Thyroid gland (tissue), 4 donors: ENCODE data around the gene RUSF1. TPM values are rescaled to one million over a fixed set of nuclear protein-coding genes. Genes with fewer than 3 reads are reported as not detected.

Experiments
- DNase-seq, 2 donors: peaks; one replicate each; pipeline ENCODE4 v3.0.0-alpha.2; 2019
- H3K27ac ChIP-seq, 3 donors: fragments of 200-600 bp; sonication (generic); 1 replicate in 2 of 3; 2 replicates in 1 of 3; pipeline ENCODE4 v1.5.1; 2016 to 2019; ENCODE audit warnings: mild to moderate bottlenecking in 1 of 3, moderate library complexity in 1 of 3
- H3K27me3 ChIP-seq: fragments of 200-600 bp; sonication (generic); one replicate; pipeline ENCODE4 v1.5.1; 2019
- H3K36me3 ChIP-seq, 2 donors: fragments of 200-600 bp; sonication (generic); one replicate each; pipeline ENCODE4 v1.5.1; 2016 to 2019
- H3K4me1 ChIP-seq, 2 donors: fragments of 200-600 bp; sonication (generic); one replicate each; pipeline ENCODE4 v1.5.1; 2017 to 2019
- H3K4me3 ChIP-seq, 3 donors: fragments of 200-600 bp; sonication (generic); replicated peaks in 1 of 3; 1 replicate in 2 of 3; 2 replicates in 1 of 3; pipeline ENCODE4 v1.5.1; 2016; ENCODE audit warnings: mild to moderate bottlenecking in 1 of 3
- H3K9me3 ChIP-seq: fragments of 200-600 bp; sonication (generic); one replicate; pipeline ENCODE4 v1.5.1; 2017
- POLR2A ChIP-seq, 2 donors: fragments of 450-650 bp; IDR thresholded peaks; one replicate each; pipeline ENCODE4 v1.6.1; 2017; ENCODE audit warnings: antibody characterized with exemption in 2 of 2, mild to moderate bottlenecking in 2 of 2, moderate library complexity in 1 of 2
- WGBS, 2 donors: methylation state at CpG; one replicate each; pipeline ENCODE4 v1.1.5; 2017; 5-methylcytosine and 5-hydroxymethylcytosine counted together
- intact Hi-C: fragments of 100-400 bp; cut with DNase I; formaldehyde crosslinking; loops from one replicate; pipeline ENCODE4 v1.15.1; 2023
- total RNA-seq, 4 donors: library from RNA; depleted of rRNA; stranded (reverse); fragments of >200 nt; gene quantifications; one replicate each; pipeline ENCODE4 v1.2.3, GENCODE V29; 2016
- TF ChIP-seq, protein P1 (sequence below), 6 experiments: fragments of 200-600 bp in 3 of 6; fragments of 450-650 bp in 3 of 6; sonication (generic) in 3 of 6; IDR thresholded peaks; one replicate each; pipeline ENCODE4 v1.5.1; 2016 to 2019; ENCODE audit warnings: antibody characterized with exemption in 6 of 6, mild to moderate bottlenecking in 2 of 6, inconsistent platforms in 1 of 6, moderate library complexity in 1 of 6

The RUSF1 gene
- total RNA-seq, 4 donors from 2014 or later = 77.8 to 136 (median 129) TPM

DNA sequence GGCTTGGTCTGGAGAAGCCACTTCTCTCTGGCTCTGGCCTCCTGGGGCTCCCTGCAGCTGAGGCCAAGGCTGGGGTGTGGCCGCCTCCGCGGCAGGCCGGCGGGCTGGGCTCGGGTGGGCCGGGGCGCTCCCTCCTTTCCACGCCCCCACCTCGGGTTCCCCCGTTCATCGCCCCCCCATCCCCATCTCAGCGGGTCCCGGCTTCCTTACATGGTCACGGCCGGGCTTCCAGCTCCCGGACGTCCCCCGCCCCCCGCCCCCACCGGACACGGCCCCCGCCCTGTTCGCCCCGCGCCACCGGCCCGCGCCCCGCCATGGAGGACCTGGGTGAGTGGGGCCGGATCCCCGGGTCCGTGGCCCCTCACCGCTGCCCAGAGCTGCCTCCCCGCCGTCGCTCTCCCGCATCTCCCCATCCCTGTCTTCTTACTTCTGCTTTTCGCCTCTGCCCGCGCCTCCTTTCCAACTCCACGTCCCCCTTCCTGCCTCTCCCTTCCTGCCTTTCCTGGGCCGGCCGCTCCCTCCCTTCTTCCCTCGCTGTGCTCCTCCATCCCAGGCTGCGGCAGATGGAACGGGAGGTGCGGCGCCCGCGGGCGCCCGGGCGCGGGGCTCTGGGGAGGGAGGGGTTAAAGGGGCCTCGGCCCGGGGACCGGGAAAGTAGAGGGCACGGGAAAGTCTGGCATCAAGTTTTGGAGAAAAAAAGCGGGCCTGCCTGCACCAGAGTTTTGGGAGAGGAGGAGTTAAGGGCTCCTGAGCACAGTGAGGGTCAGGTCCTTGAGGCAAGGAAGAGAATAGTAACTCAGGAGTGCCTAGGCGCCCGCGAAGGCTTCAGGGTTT is 36.1 kb downstream of the RUSF1 start, which contains the start of gene TGFB1I1:
TSS of gene TGFB1I1 (plus strand) at position 278 of the 834 bp plus-strand sequence. CDS start at position 315, 37 bp downstream.
- intact Hi-C loops = no loop called here
- H3K4me3 ChIP-seq = peak within 1 kb of the TSS in 2 of 3 donors; percentile 57 to 58
- TF ChIP-seq POLR2A (IDR thresholded peaks at IDR 0.05) = no peak
- TF ChIP-seq, protein P1, sequence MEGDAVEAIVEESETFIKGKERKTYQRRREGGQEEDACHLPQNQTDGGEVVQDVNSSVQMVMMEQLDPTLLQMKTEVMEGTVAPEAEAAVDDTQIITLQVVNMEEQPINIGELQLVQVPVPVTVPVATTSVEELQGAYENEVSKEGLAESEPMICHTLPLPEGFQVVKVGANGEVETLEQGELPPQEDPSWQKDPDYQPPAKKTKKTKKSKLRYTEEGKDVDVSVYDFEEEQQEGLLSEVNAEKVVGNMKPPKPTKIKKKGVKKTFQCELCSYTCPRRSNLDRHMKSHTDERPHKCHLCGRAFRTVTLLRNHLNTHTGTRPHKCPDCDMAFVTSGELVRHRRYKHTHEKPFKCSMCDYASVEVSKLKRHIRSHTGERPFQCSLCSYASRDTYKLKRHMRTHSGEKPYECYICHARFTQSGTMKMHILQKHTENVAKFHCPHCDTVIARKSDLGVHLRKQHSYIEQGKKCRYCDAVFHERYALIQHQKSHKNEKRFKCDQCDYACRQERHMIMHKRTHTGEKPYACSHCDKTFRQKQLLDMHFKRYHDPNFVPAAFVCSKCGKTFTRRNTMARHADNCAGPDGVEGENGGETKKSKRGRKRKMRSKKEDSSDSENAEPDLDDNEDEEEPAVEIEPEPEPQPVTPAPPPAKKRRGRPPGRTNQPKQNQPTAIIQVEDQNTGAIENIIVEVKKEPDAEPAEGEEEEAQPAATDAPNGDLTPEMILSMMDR (IDR thresholded peaks at IDR 0.05) = no peak
- H3K9me3 ChIP-seq = no peaks in the 10 kb centered on the region
- peaks cover 0 to 2% of the 10 kb centered on the region in 2 donors for H3K36me3 ChIP-seq
- WGBS, 2 donors = 1 to 2% methylated on average over 37 of the region's 63 CpGs
- peak; percentile 24 to 29 for DNase-seq
- H3K27me3 ChIP-seq = no peaks in the 10 kb centered on the region
- H3K4me1 ChIP-seq = peaks cover 7 to 30% of the 10 kb centered on the region in 2 donors
- peak within 1 kb of the TSS; percentile 83 to 87 (median 84) for H3K27ac ChIP-seq

DNA sequence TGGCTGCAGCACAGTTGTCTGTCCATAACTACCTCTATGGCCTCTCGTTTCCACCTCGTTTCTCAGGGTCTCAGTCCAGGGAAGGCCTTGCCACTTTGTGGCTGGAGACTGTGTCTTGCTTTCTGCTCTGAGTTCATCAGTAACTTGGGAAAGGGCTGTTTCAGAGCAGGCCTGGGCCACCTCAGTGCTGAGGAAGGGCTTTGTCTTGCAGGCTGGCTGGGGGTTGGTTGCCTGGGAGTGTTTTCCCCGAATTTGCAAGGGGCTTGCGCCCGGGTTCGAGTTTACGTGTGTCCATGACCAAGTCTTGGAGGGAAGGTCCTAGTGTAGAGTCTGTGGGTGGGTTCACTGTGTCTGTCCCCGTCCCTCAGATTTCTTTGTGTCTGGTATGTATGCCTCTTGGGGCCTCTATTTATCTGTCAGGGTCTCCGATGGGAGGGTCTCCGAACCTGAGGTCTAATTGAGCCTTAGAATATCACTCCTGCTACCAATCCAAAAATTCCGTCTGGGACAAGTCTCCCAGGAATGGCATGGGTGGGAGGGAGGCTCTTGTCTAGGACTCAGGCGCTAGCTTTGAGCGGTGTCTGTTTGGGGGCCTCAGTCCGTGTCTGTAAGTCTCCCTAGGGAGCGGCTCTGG is 36.8 kb downstream of the RUSF1 start:
- WGBS, 2 donors = 52 to 61% methylated on average over 15 of the region's 15 CpGs
- no peak for DNase-seq
- no peaks in the 10 kb centered on the region for H3K27me3 ChIP-seq
- H3K9me3 ChIP-seq = no peaks in the 10 kb centered on the region
- H3K4me1 ChIP-seq = peaks cover 7 to 30% of the 10 kb centered on the region in 2 donors
- TF ChIP-seq POLR2A (IDR thresholded peaks at IDR 0.05) = no peak
- TF ChIP-seq, protein P1 (IDR thresholded peaks at IDR 0.05) = no peak
- H3K36me3 ChIP-seq = peaks cover 0 to 3% of the 10 kb centered on the region in 2 donors
- intact Hi-C loops = no loop called here
- peak overlapping the region; percentile 83 to 87 (median 84) for H3K27ac ChIP-seq
- peak overlapping the region in 1 of 3 donors; percentile 58 for H3K4me3 ChIP-seq

DNA sequence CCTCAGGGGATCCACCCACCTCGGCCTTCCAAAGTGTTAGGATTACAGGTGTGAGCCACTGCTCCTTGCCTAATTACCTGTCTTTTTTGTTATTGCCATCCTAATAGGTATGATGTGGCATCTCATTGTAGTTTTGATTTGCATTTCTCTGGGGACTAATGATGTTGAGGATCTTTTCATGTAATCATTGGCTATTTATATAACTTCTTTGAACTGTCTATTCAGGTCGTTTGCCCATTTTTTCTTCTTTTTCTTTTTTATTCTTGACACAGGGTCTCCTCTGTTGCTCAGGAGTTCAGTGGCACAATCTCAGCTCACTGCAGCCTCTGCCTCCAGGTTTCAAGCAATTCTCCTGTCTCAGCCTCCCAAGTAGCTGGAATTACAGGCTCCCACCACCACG is 37.6 kb downstream of the RUSF1 start:
- DNase-seq = no peak
- 86 to 92% methylated on average over 3 of the region's 3 CpGs for WGBS, 2 donors
- intact Hi-C loops = no loop called here
- TF ChIP-seq, protein P1 (IDR thresholded peaks at IDR 0.05) = no peak
- no peak overlapping the region for H3K27ac ChIP-seq
- H3K36me3 ChIP-seq = peaks cover 0 to 7% of the 10 kb centered on the region in 2 donors
- H3K27me3 ChIP-seq = no peaks in the 10 kb centered on the region
- peaks cover 7 to 24% of the 10 kb centered on the region in 2 donors for H3K4me1 ChIP-seq
- no peak overlapping the region for H3K4me3 ChIP-seq
- H3K9me3 ChIP-seq = no peaks in the 10 kb centered on the region

DNA sequence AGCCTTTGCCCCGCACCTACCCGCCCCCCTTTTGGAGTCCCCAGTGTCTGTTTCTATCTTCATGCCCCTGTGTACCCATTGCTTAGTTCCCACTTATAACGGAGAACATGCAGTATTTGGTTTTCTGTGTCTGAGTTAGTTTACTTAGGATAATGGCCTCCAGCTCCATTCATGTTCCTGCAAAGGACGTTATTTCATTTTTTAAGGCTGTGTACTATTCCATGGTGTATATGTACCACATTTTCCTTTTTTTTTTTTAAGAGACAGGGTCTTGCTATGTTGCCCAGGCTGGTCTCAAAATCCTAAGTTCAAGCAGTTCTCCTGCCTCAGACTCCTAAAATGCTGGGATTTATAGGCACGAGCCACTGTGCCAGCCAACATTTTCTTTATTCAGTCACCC is 40.3 kb downstream of the RUSF1 start:
- 88 to 96% methylated on average over 5 of the region's 5 CpGs for WGBS, 2 donors
- TF ChIP-seq, protein P1 (IDR thresholded peaks at IDR 0.05) = no peak
- TF ChIP-seq POLR2A (IDR thresholded peaks at IDR 0.05) = no peak
- H3K36me3 ChIP-seq = peaks cover 11 to 19% of the 10 kb centered on the region in 2 donors
- no peak overlapping the region for H3K4me3 ChIP-seq
- H3K4me1 ChIP-seq = peaks cover 7 to 17% of the 10 kb centered on the region in 2 donors
- no peaks in the 10 kb centered on the region for H3K9me3 ChIP-seq
- H3K27ac ChIP-seq = no peak overlapping the region
- no peaks in the 10 kb centered on the region for H3K27me3 ChIP-seq
- intact Hi-C loops = loop anchor here (10.0 kb wide), 1 partner anchor 283 kb away; the partner anchor contains the start of gene FUS
- DNase-seq = no peak
